Stimulated activated CD8-positive, alpha-beta memory T cell treated with anti-CD3 and anti-CD28 coated beads, Interleukin-7, amount 100 ng/mL, for 4 hours (primary cell): ENCODE results near the gene ZIC5.

ENCODE experiments used
- DNase-seq, 2 donors: peaks; one replicate each; pipeline ENCODE4 v3.0.0-alpha.2; 2020; ENCODE audit warnings: low read depth in 2 of 2

Gene ZIC5

DNA sequence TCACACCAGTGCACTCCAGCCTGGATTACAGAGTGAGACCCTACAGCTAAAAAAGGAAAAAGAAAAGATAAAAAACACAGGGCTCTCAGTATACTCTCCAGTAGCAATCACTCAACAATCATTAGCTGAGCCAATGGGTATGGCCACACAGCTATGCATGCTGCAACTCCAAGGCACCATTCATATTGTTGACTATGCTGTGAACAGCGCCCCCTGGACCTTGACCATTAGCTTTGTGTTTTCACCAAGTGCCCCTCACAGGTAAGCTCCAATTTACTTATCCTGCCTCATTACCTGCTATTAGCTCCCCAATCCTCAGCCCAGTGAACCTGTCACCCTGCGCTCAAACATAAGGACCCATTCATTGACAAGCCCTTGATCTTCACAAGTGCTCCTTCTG lies 35.8 kb downstream of the ZIC5 start:
- no peak for DNase-seq

DNA sequence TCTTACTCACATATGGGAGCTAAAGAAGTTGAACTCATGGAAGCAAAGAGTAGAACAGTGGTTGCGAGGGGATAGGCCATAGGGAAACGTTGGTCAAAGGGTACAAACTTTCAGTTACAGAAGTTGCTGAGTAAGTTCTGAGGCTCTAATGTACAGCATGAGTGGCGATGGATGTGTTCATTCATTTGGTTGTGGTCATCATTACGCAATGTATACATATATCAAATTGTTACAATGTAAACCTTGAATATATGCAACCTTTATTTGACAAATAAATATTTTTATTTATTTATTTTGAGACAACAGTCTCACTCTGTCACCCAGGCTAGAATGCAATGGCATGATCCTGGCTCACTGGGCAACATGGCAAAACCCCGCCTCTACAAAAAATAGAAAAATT lies 38.7 kb downstream of the ZIC5 start:
- no peak for DNase-seq

DNA sequence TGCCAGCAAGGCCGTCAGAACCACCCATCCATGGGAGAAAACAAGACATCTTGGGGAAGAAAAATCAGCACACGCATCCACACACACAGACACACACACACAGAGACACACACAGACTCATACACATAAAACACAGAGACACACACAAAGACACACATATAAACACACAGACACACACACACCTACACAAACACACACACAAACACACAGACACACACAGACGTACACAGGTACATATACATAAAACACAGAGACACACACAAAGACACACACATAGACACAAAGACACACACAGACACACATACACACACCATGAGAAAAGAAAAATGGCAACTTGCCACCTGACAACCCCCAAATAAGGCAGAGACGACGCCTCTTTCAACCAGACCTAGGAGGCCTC lies 40.6 kb downstream of the ZIC5 start:
- DNase-seq, result no peak

DNA sequence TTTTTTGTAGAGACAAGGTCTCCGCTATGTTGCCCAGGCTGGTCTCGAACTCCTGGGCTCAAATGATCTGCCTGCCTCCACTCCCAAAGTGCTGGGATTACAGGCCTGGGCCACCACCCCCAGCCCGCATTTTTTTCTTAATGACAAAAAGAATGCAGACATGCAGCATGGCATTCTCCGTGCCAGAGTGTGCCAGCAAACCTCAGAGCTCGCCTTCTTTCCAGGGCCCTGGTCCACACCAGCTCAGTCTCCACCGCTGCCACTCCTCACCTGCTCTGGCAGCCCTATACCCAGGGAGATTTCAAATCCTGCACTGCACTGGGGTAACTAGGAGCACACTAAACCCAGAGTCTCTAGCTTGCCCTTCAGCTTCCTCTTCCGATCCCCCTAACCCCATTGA lies 41.7 kb downstream of the ZIC5 start:
- DNase-seq, result no peak

DNA sequence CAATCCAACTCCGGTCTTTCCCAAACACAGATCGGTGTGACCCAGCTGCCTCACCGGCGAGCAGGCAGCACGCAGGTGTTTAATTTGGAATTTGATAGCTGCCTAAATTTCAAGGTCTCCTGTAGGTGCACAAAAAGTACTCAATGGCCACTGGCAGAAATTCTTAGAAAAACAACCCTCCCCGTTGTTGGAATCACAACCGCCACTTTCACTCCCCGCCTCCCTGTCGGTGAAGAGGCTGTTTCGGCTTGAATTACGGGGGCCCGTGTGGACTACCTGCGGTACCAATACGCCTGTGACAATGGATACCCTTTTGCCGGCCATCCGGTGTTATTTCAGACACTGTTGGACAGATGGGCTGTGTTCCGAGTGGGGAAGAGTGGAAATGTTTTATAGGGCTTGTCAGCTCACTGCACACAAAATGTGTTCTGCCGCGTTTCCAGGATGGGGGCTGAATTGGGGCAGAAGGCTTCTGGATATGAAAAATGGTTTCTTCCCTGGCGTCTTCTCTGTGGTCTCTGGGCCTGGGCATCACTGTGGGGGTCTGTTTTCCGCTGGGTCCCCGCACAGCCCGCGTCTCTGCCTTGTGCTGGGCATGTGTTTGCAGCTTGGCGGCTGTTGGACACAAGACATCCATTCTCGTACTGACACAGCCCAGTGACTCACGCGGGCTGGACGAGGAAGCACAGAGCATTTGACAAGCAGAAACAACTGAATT lies 45.4 kb downstream of the ZIC5 start:
- DNase-seq, result no peak

DNA sequence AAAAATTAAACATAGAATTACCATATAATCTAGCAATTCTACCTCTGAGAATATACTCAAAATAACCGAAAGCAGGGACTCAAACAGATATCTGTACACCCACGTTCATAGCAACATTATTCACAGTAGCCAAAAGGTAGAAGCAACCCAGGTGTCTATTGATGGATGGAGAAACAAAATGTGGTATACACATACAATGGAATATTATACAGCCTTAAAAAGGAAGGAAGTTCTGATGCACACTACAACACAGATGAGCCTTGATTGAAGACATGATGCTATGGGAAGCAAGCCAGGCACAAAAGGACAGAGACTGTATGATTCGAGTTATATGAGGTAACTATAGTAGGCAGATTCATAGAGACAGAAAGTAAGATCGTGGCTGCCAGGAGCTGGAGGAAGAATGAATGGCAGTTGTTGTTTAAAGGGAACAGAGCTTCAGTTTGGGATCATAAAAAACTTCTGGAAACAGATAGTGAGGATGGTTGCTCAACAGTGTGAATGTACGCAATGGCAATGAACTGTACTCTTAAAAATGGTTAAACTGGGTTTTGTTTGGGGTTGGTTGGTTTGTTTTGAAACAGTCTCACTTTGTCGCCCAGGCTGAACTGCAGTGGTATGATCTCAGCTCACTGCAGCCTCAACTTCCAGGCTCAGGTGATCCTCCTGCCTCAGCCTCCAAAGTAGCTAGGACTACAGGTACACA lies 47.5 kb downstream of the ZIC5 start:
- DNase-seq, result no peak

DNA sequence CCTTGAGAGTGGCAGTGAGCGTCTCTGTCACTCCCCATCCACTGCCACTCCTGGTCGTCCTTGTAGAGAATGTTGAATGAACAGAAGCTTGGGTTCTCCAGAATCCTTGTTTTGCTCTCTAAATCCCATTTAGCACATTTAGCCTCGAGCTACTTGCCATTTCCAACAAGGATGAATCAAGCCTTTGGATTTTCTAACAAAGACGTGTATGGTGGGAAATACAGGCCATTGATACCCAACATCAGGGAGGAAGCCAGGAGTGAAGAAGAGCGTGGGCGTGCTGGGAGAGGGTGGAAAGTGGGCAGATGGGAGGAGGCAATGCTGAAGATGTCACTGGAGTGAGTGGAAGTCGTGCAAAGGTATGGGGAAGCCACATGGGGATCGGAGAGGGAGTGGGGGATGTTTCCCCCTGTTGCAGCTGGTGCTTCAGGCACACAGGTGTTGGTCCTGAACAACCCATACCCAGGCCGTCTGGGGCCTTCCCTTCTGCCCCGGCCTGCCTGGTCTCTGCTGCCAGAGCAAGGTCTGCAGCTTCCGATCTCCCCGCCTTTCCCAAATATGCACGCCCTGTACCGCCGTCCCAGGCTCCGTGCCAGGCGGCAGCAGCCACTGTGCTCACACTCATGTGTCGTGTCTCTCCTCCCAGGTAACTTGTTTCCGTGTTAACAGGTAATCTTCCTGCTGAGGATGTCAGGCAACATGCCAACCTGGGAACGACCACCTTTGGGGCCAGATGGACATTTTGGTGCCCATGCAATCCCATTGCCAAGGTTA lies 48.7 kb downstream of the ZIC5 start:
- no peak for DNase-seq

DNA sequence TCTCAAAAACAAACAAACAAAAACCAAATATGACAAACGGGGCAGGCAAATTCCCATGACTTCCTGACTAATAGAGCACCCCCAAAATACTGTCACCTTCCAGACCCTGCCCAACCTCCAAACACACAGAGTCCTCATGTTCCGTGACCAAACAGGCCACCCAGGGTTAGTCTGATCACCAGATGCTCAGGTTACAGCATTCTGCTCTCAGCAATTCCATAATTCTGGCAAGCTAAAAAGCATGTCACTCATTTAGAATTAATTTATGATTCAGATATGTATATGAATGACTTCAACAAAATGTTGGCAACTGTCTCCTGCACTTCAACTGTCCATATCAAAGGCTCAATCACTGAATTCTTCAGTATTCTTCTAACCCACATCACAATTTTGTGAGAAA lies 52.4 kb downstream of the ZIC5 start:
- DNase-seq, result no peak

DNA sequence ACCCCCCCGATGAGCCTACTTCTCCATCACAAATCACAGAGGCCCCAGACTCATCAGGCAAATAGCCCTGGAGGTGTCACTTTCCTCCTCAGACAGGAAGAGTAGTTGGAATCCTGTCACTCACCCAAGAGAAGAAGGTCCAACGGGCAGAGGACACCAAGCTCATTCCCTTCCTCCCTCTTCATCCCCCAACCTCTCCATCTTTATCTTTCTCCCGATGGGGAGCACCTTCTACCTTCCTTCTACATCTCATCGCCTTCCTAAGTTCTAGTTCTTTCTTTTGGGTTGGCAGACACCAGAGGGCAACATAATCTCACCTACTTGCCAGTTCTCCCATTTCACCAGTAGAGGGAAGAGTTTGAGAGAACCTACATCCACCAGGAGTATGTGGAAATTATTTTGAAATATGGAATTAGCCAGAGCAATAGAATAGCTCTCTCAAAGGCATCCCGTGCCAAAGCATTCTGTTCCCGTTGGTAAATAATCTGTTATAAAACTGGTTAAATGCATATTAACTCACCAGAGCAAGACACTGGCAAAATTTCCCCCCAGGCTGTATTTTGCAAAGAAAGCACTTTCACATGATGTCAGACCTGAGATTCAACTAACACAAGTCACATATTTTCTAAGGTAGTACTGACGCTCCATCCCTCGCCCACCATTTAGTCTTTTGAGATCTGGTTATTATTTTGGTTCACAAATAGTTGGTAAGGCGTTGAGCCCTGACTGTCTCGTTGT lies 55.0 kb downstream of the ZIC5 start:
- no peak for DNase-seq

DNA sequence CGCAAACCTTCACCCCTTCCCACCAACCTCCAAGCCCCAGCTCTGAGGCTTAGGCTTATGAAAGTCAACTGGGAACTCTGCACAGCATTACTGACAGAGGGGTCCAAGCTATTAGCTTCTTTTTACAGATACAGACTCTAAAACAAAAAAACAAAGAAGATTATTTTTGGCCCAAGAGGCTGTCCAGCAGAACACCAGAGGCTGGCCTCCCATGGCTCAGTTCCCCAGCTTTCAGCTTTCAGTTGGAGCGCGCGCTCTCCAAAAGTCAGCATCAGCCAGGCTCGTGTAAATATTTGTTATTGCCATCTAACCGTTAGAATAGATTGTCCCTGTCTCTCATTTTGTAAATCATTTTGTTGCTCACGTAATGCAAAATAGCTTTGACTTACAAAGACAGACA lies 58.4 kb downstream of the ZIC5 start:
- DNase-seq, result no peak
